Measurements from ENCODE around the gene MICAL2.

- no peak for TF ChIP-seq CTCF (IDR thresholded peaks at IDR 0.05)
- no peak for TF ChIP-seq POLR2A (IDR thresholded peaks at IDR 0.05)
Observed at GRCh38 chr11:12259956-12260355, 149.6 kb downstream of the MICAL2 start.
